Measurements from ENCODE around the gene OLFML3. TPM values are rescaled to one million over a fixed set of nuclear protein-coding genes. Genes with fewer than 3 reads are reported as not detected.

OLFML3 gene
- total RNA-seq, 2 donors from 2014 or later = 6.1 to 17.4 TPM

DNA sequence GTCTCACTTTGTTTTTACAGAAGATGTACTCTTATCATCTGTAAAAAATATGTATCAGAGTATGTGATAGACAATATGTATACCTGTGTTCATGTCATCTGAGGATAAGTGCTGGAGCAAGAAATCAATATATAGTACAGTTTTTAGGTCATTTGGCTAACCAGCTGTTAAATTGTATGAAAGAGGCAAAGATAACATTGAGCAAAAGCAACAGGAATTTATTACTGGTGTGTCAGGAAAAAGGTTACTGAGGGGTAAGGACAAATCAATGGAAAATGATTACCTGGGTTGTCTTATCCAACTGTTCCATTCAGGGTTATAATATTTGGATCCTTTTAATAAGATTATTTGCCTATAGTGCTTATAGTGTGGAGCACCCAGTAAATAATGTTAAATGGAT, 45.3 kb upstream of the OLFML3 start:
- no peaks in the 10 kb centered on the region for H3K27me3 ChIP-seq
- intact Hi-C loops (cut with DNase I) = no loop called here
- H3K9ac ChIP-seq (ENCODE audit: low read depth in 2 of 2, low read length in 2 of 2) = no peak overlapping the region
- peaks cover 7% of the 10 kb centered on the region for H3K4me1 ChIP-seq
- DNase-seq = no peak
- H3K36me3 ChIP-seq = no peaks in the 10 kb centered on the region
- no peak overlapping the region for H3K4me3 ChIP-seq
- no peak overlapping the region for H3K27ac ChIP-seq
- H3K9me3 ChIP-seq = no peaks in the 10 kb centered on the region
- TF ChIP-seq, protein P1, sequence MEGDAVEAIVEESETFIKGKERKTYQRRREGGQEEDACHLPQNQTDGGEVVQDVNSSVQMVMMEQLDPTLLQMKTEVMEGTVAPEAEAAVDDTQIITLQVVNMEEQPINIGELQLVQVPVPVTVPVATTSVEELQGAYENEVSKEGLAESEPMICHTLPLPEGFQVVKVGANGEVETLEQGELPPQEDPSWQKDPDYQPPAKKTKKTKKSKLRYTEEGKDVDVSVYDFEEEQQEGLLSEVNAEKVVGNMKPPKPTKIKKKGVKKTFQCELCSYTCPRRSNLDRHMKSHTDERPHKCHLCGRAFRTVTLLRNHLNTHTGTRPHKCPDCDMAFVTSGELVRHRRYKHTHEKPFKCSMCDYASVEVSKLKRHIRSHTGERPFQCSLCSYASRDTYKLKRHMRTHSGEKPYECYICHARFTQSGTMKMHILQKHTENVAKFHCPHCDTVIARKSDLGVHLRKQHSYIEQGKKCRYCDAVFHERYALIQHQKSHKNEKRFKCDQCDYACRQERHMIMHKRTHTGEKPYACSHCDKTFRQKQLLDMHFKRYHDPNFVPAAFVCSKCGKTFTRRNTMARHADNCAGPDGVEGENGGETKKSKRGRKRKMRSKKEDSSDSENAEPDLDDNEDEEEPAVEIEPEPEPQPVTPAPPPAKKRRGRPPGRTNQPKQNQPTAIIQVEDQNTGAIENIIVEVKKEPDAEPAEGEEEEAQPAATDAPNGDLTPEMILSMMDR (IDR thresholded peaks at IDR 0.05) = no peak

DNA sequence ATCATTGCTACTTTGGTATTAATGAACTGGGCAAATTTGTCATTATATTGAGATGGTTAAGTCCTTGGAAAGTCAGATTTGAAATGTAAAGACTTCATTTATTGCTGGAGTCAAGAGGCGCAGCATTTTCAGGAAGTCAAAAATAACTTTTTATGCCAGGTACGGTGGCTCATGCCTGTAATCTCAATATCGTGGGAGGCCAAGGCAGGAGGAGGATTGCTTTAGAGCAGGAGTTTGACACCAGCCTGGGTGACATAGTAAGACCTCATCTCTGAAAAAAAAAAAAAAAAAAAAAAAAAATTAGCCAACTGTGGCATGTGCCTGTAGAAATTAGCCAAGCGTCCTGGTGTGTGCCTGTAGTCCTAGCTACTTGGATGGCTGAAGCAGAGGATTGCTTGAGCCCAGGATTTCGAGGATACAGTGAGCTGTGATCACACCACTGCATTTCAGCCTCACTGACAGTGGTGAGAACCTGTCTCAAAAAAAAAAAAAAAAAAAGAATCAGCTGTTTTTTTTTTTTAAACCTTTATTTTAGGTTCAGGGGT, 44.7 kb upstream of the OLFML3 start:
- H3K4me1 ChIP-seq = peaks cover 7% of the 10 kb centered on the region
- H3K27ac ChIP-seq = no peak overlapping the region
- intact Hi-C loops (cut with DNase I) = no loop called here
- no peak overlapping the region for H3K4me3 ChIP-seq
- H3K9ac ChIP-seq (ENCODE audit: low read depth in 2 of 2, low read length in 2 of 2) = no peak overlapping the region
- H3K9me3 ChIP-seq = no peaks in the 10 kb centered on the region
- H3K27me3 ChIP-seq = no peaks in the 10 kb centered on the region
- no peaks in the 10 kb centered on the region for H3K36me3 ChIP-seq
- no peak for DNase-seq
- TF ChIP-seq, protein P1 (IDR thresholded peaks at IDR 0.05) = no peak

DNA sequence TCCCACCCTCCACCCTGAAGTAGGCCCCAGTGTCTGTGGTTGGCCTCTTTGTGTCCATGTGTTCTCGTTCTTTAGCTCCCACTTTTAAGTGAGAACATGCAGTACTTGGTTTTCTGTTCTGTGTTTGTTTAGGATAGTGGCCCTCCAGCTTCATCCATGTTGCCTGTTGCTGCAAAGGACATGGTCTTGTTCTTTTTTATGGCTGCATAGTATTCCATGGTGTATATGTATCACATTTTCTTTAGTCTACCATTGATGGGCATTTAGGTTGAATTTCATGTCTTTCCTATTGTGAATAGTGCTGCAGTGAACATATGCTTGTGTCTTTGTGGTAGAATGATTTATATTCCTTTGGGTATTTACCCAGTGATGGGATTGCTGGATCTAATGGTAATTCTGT, 44.1 kb upstream of the OLFML3 start:
- Histone ChIP-seq H3K4me1 (peaks cover 7% of the 10 kb centered on the region), H3K27ac (no peak overlapping the region), H3K4me3 (no peak overlapping the region), H3K36me3 (no peaks in the 10 kb centered on the region), H3K9me3 (no peaks in the 10 kb centered on the region), H3K9ac (ENCODE audit: low read depth in 2 of 2, low read length in 2 of 2) (no peak overlapping the region), H3K27me3 (no peaks in the 10 kb centered on the region)
- TF ChIP-seq, protein P1 (IDR thresholded peaks at IDR 0.05) = no peak
- intact Hi-C loops (cut with DNase I) = no loop called here
- no peak for DNase-seq

DNA sequence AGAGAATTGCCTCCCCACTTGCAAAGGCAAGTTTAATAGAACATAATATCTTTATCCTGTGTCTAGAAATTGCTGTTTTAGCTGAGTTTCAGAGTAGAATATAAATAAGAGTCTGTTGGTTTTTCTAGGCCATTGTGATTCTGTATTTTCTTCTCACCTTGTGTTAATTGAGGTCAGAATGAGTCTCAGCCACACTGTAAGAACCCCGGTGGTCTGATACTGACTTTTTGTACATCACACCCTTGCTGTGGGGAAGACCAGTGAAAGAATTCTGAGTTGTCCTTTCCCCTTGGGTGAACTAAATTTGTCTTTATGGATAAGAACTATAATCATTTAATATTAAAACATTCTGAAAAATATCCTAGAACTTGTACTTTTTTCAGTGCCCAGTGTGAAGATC, 43.3 kb upstream of the OLFML3 start:
- H3K27ac ChIP-seq = no peak overlapping the region
- no peak overlapping the region for H3K9ac ChIP-seq (ENCODE audit: low read depth in 2 of 2, low read length in 2 of 2)
- no peak for DNase-seq
- H3K36me3 ChIP-seq = no peaks in the 10 kb centered on the region
- no peak overlapping the region for H3K4me3 ChIP-seq
- no peaks in the 10 kb centered on the region for H3K9me3 ChIP-seq
- intact Hi-C loops (cut with DNase I) = no loop called here
- no peaks in the 10 kb centered on the region for H3K27me3 ChIP-seq
- H3K4me1 ChIP-seq = peaks cover 7% of the 10 kb centered on the region
- TF ChIP-seq, protein P1 (IDR thresholded peaks at IDR 0.05) = no peak

GRCh38 chr1:113937146-113937545, 42.1 kb upstream of the OLFML3 start:
- Histone ChIP-seq H3K27me3 (no peaks in the 10 kb centered on the region), H3K4me3 (no peak overlapping the region), H3K9ac (ENCODE audit: low read depth in 2 of 2, low read length in 2 of 2) (no peak overlapping the region), H3K36me3 (no peaks in the 10 kb centered on the region), H3K4me1 (peaks cover 7% of the 10 kb centered on the region), H3K27ac (no peak overlapping the region), H3K9me3 (no peaks in the 10 kb centered on the region)
- no peak for DNase-seq
- TF ChIP-seq, protein P1 (IDR thresholded peaks at IDR 0.05) = no peak
- intact Hi-C loops (cut with DNase I) = no loop called here
